ENCODE data around the gene ZKSCAN5.
"Not testable (repeated sequence)": the region's sequence is repeated elsewhere in the genome, so short reads cannot be mapped to it uniquely, and the experiment has no call there.

Gene ZKSCAN5

GRCh38 chr7:99576251-99576650 lies 71.8 kb downstream of the ZKSCAN5 start:
- no peak overlapping the region for H3K4me3 ChIP-seq (ENCODE audit: low read length)
- DNase-seq (ENCODE audit: low read depth, low spot score): no peak

GRCh38 chr7:99579281-99579955 lies 75.0 kb downstream of the ZKSCAN5 start:
- H3K4me3 ChIP-seq (ENCODE audit: low read length): no peak overlapping the region
- no peak for DNase-seq (ENCODE audit: low read depth, low spot score)

- no peak for DNase-seq (ENCODE audit: low read depth, low spot score)
- H3K4me3 ChIP-seq (ENCODE audit: low read length): no peak overlapping the region
Observed at GRCh38 chr7:99579956-99580777, 75.7 kb downstream of the ZKSCAN5 start.

- not testable (repeated sequence) for DNase-seq (ENCODE audit: low read depth, low spot score); H3K4me3 ChIP-seq (ENCODE audit: low read length)
Observed at GRCh38 chr7:99580778-99581332, 76.4 kb downstream of the ZKSCAN5 start.

Data from Jurkat, Clone E6-1 (cell line).